ENCODE data around the gene CBX6.

CBX6 gene

GRCh38 chr22:38834991-38835390, 37.0 kb downstream of the CBX6 start:
- no peak for DNase-seq

GRCh38 chr22:38834215-38834953, 37.6 kb downstream of the CBX6 start:
- DNase-seq, result no peak

DNA sequence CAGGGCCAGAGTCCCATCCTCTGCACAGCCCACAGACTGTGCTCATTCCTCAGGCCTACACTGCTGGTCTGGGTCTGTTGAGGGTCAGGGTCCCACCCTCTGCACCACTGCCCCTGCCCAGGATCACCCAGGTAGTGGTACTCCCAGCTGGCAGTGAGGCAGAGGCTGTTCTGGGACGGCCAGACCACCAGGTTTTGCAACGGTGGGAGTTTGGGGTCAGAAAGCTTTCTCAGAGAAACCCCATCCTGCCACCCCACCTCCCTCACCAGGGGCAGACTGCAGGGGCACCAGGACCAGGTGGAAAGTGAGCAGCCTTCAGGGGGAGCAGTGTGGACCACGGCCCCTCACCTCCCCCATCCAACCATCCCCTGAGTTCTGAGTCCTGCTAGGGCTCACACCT, 39.0 kb downstream of the CBX6 start:
- DNase-seq, result no peak

DNA sequence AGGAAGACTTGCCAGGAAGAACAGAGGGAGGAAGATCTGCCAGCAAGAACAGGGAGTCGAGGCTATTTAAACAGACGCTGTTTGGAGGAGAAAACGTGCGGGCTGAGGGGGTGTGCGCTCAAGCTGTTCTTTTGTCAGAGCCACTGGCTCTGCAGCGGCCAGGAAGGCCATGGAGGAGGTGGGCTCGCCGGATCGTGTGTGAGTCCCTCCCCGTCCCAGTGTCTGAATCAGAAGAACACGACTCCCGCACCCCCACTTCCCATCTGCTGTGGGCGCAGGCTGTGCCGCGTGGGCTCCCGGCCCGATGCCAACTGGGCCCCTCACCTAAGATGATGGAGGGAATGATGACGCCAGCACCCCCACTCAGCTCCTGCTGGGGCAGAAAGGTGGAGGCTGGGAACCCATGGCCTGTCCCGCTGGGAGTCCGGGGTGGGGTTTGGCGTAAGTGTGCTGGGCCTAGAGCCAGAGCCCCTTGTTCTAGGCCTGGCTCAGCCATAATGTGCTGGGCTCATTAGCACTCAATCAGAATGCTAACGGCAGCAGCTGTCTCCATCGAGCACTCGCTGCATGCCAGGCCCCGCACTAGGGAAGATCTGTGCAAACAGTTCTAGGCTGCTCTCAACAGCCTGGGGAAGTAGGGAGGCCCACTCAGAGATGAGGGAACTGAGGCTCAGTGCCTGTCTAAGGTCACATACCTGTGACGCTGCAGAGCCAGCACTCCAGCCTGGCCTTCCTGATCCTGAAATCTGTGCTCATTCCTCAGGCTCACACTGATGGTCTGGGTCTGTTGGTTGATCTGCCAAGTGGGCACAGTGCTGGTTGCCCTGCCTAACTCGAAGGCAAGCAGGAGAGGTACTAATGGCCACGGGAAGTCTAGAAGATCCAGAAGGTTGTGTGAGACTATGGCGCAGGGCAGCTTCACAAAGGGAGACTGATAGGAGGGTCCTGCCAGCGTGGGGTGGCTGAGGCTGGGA, 39.7 kb downstream of the CBX6 start:
- DNase-seq, result peak; percentile 73

DNA sequence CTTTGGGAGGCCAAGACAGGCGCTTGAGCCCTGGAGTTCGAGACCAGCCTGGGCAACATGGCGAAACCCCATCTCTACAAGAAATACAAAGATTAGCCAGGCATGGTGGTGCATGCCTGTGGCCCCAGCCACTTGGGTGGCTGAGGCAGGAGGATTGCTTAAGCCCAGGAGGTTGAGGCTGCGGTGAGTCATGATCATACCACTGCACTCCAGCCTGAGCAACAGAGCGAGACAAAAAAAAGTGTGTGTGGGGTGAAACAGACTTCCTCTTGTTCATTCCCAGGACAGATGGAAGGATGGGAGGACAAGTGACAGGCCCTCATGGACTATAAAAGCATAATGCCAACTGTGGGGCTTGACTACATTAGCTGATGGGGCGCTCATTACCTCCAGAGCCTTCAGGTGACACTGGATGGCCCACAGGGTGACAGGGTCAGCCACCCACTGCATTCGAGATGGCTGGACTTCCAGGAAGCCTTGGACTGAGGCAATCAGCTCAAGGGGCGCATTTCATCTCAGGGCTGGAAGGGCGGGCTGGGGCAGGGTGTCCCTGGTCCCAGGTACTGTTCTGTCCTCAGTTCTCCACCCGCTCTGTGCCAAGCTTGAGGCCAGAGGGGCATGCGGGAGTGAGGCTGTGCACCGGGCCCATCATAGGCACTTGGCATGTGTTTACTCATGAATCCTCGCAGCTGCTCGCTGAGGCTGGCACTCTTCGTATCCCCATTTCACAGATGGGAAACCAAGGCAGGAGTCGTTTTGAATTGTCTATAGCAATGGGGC, 40.7 kb downstream of the CBX6 start:
- no peak for DNase-seq

- DNase-seq, result no peak
These were observed 41.2 kb downstream of the CBX6 start for GRCh38 chr22:38830845-38831108.

- DNase-seq, result peak; percentile 23
These were observed 41.8 kb downstream of the CBX6 start for GRCh38 chr22:38830026-38830844.

- DNase-seq, result no peak
These were observed 42.5 kb downstream of the CBX6 start for GRCh38 chr22:38829485-38829884.

- DNase-seq, result no peak
These were observed 43.3 kb downstream of the CBX6 start for GRCh38 chr22:38828616-38829205.

DNA sequence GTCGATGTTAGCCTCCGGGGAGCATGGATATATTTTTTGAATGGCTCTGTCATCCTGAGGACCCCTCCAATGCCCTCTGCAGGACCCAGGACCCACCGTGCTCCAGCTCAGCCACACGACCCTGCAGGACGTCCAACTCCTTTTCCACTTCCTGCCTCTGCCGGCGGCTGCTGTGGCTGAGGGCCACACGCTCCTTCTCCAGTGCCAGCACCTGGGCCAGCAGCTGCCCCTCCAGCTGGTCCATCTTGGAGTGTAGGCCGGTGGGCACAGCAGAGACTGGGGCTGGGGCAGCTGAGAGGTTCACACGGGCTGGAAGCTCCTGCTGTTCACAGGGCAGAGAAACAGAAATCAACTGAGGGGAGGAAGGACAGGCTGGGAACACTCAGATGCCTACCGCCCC, 43.8 kb downstream of the CBX6 start:
- DNase-seq, result no peak

- DNase-seq, result no peak
These were observed 44.5 kb downstream of the CBX6 start for GRCh38 chr22:38827510-38827909.

- no peak for DNase-seq
These were observed 45.2 kb downstream of the CBX6 start for GRCh38 chr22:38826801-38827200.

- DNase-seq, result no peak
These were observed 45.6 kb downstream of the CBX6 start for GRCh38 chr22:38826386-38826785.

DNA sequence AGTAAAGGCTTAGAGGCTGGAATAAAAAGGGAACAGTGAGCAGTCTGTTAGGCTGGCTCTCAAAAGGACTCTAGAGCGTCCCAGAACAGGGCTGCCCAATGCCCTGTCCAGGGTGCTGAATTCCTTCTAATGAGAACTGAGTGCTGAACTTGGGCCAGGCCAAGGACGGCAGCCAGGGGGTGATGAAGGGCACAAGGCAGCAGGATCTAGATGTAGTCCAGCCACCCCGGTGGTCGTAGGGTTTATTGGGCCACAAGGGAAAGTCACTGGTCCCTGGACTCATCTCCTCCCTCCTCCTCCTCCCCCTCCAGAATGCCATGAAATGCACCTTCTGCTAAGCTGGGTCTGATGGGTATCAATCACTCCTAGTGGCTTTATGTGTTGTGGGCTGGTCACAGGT, 47.4 kb downstream of the CBX6 start:
- DNase-seq, result no peak

- no peak for DNase-seq
These were observed 48.4 kb downstream of the CBX6 start for GRCh38 chr22:38823637-38824036.

- no peak for DNase-seq
These were observed 48.9 kb downstream of the CBX6 start for GRCh38 chr22:38823076-38823475.

DNA sequence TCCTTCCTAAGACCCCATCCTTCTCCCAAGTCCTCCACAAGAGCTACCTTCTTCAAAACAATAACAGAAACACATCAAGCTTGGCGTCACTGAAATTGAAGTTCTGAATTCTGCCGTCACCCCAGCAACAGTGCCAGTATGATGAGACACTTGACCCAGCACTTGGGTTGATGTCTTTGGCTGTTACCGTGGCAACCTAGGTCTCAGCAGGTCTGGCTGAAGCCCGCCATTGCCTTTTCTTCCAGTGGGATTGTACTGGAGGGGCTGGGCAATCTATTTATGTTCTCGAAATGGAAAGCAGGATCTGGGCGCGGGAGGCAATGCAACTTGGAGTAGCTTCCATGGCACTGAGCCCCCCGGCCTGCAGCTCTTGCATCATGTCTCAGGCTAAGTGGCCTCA, 52.0 kb downstream of the CBX6 start:
- DNase-seq, result no peak

- no peak for DNase-seq
These were observed 52.6 kb downstream of the CBX6 start for GRCh38 chr22:38819387-38819940.

- DNase-seq, result no peak
These were observed 54.8 kb downstream of the CBX6 start for GRCh38 chr22:38817196-38817595.

DNA sequence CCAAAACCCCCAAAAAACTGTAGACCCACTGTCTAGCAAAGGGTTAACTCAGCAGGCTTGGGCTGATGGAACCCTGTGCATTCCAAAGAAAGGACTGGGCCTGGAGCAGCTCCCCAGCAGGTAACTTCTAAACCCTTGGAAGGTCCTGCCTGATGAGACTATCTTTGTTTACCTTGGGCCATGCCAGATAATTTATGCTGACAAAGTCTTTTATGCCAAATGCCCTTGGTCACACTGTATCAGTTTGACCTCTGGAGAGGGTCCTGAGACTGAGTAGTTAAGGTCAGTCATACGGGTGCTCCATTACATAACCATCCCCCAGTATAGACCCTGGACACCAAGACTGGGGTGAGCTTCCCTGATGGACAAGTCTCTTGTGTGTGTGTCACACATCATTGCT, 56.2 kb downstream of the CBX6 start:
- DNase-seq, result no peak
